Keratinocyte (primary cell): ENCODE results near the gene STAT3.

Experiments
- CTCF ChIP-seq, 3 experiments: IDR thresholded peaks in 1 of 3; conservative IDR thresholded peaks in 1 of 3; optimal IDR thresholded peaks in 1 of 3; 2 replicates in 2 of 3; 3 replicates in 1 of 3; pipeline versions ENCODE3 to v1.5.1; 2011; ENCODE audit warnings: low read length in 3 of 3, mild to moderate bottlenecking in 3 of 3, moderate library complexity in 2 of 3, control low read depth in 1 of 3, inconsistent platforms in 1 of 3; ENCODE audit not compliant: insufficient read depth in 2 of 3; ENCODE audit errors: extremely low read depth in 1 of 3
- EZH2 ChIP-seq: IDR thresholded peaks from one replicate; pipeline ENCODE4 v1.6.1; 2012; ENCODE audit warnings: inconsistent platforms, mild to moderate bottlenecking, low read length, moderate library complexity

DNA sequence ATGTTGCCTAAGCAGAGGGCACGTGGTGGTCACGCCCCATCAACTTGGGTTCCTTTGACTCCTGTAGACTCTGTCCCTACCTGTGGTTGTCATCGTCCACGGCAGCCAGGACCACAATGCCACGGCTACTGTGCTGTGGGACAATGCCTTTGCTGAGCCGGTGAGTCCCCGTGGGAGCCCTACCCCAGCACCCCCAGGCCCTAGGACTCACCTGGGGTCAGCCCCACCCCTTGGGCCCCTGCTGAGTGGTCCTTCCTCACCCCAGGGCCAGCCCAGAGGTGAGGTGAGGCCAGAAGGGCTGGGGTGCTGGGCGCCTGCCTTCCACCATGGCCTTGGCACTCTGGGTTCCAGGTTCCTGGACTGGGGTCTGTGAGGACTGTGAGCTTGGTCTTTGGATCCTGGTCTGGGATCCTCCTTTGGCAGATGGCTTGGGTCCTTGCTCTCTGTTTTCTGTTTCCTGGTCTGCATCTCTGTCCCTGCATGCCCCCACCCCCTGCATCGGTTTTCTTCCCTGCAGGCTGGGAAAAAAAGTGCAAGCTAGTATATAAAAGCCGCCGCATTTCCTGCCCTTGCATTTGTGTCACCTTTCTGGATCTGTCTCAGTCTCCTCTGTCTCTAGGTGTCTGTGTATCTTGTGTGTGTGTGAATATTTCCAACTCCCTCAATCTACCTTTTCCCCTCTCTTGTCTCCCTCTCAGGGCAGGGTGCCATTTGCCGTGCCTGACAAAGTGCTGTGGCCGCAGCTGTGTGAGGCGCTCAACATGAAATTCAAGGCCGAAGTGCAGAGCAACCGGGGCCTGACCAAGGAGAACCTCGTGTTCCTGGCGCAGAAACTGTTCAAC lies 82.5 kb downstream of the STAT3 start:
- no peak for TF ChIP-seq CTCF (optimal IDR thresholded peaks at IDR 0.05 in 1 of 3, IDR thresholded peaks at IDR 0.05 in 1 of 3, conservative IDR thresholded peaks at IDR 0.05 in 1 of 3; ENCODE audit: extremely low read depth in 1 of 3, insufficient read depth in 2 of 3, low read length in 3 of 3)
- no peak for TF ChIP-seq EZH2
